B cell (primary cell): ENCODE data around the gene AUNIP.

ENCODE experiments used
- CTCF ChIP-seq: fragments of 200-600 bp; IDR thresholded peaks from one replicate; pipeline ENCODE4 v1.8.0; 2022; ENCODE audit warnings: antibody characterized with exemption, mild to moderate bottlenecking
- EZH2 ChIP-seq: IDR thresholded peaks from 2 replicates; pipeline ENCODE4 v1.6.1; 2012; ENCODE audit warnings: borderline replicate concordance, low read depth, mild to moderate bottlenecking, moderate library complexity, low read length; ENCODE audit not compliant: insufficient read depth, poor library complexity, severe bottlenecking

- TF ChIP-seq CTCF (no peak), EZH2 (no peak)
Observed at GRCh38 chr1:25871704-25872494, 12.6 kb upstream of the AUNIP start.
